Breast epithelium (tissue), 3 donors: Measurements from ENCODE around the gene SEC24C.

ENCODE experiments used
- POLR2A ChIP-seq: fragments of 450-650 bp; IDR thresholded peaks from one replicate; pipeline ENCODE4 v1.6.1; 2016; ENCODE audit warnings: antibody characterized with exemption, mild to moderate bottlenecking, moderate library complexity
- POLR2AphosphoS5 ChIP-seq, 3 donors: sonication (generic); formaldehyde crosslinking; IDR thresholded peaks; one replicate each; pipeline ENCODE4 v1.6.1; 2017; ENCODE audit warnings: antibody characterized with exemption in 3 of 3
- TF ChIP-seq, protein P1 (sequence below), 3 donors: fragments of 450-650 bp; IDR thresholded peaks; one replicate each; pipeline ENCODE4 v1.5.1; 2016 to 2017; ENCODE audit warnings: antibody characterized with exemption in 3 of 3, mild to moderate bottlenecking in 3 of 3, moderate library complexity in 3 of 3

DNA sequence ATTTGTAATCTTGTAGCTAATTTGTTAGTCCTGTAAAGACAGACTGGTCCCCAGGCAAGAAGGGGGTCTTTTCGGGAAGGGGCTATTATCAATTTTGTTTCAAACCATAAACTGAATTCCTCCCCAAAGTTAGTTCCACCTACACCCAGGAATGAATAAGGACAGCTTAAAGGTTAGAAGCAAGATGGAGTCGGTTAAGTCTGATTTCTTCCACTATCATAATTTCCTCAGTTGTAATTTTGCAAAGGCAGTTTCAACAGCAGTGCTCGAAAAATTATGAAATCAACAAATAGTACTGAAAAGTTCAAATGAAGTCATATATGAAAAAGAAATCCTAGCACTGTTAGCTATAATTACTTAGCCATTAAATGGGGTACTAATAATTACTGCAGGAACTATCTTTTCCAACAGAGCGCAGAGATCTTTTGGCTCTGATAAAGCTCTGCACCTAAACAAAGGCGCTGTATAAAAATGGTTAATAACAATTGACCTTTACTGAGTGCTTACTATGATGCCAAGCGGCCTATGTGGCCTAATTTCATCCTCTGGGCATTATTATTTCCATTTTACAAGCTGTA, 756 bp upstream of the SEC24C start:
- TF ChIP-seq POLR2A: no peak
- no peak for TF ChIP-seq POLR2AphosphoS5 (IDR thresholded peaks at IDR 0.05)
- TF ChIP-seq, protein P1, sequence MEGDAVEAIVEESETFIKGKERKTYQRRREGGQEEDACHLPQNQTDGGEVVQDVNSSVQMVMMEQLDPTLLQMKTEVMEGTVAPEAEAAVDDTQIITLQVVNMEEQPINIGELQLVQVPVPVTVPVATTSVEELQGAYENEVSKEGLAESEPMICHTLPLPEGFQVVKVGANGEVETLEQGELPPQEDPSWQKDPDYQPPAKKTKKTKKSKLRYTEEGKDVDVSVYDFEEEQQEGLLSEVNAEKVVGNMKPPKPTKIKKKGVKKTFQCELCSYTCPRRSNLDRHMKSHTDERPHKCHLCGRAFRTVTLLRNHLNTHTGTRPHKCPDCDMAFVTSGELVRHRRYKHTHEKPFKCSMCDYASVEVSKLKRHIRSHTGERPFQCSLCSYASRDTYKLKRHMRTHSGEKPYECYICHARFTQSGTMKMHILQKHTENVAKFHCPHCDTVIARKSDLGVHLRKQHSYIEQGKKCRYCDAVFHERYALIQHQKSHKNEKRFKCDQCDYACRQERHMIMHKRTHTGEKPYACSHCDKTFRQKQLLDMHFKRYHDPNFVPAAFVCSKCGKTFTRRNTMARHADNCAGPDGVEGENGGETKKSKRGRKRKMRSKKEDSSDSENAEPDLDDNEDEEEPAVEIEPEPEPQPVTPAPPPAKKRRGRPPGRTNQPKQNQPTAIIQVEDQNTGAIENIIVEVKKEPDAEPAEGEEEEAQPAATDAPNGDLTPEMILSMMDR (IDR thresholded peaks at IDR 0.05): no peak
